BLaER1 (cell line): ENCODE measurements around the gene ADD2.

Source experiments
- H3K27ac ChIP-seq: shearing (Covaris generic); formaldehyde crosslinking; 2 replicates; pipeline ENCODE4 v1.8.1; 2022
- H3K27me3 ChIP-seq: shearing (Covaris generic); formaldehyde crosslinking; 2 replicates; pipeline ENCODE4 v1.8.1; 2022
- H3K36me3 ChIP-seq: shearing (Covaris generic); formaldehyde crosslinking; 2 replicates; pipeline ENCODE4 v1.8.1; 2022
- H3K4me1 ChIP-seq: shearing (Covaris generic); formaldehyde crosslinking; 2 replicates; pipeline ENCODE4 v1.8.1; 2022
- H3K4me2 ChIP-seq: shearing (Covaris generic); formaldehyde crosslinking; 2 replicates; pipeline ENCODE4 v1.8.1; 2022
- H3K4me3 ChIP-seq: shearing (Covaris generic); formaldehyde crosslinking; 2 replicates; pipeline ENCODE4 v1.8.1; 2022
- H3K9ac ChIP-seq: shearing (Covaris generic); formaldehyde crosslinking; 2 replicates; pipeline ENCODE4 v1.8.1; 2022
- H3K9me3 ChIP-seq: shearing (Covaris generic); formaldehyde crosslinking; 2 replicates; pipeline ENCODE4 v1.8.1; 2022
- H4K20me1 ChIP-seq: shearing (Covaris generic); formaldehyde crosslinking; 2 replicates; pipeline ENCODE4 v1.8.1; 2022
- Cebpa-rat ChIP-seq: shearing (Covaris generic); IDR thresholded peaks from 2 replicates; pipeline ENCODE4 v1.8.1; 2022

Gene ADD2

GRCh38 chr2:70767699-70768589 lies at the start of gene ADD2:
TSS of gene ADD2 (minus strand) at chr2:70768200. CDS start at chr2:70706408, 61,792 bp downstream.
- Histone ChIP-seq H3K27ac (peak within 1 kb of the TSS; percentile 94), H3K36me3 (peaks cover 5% of the 10 kb centered on the region), H4K20me1 (peaks cover 23% of the 10 kb centered on the region), H3K4me3 (peak within 1 kb of the TSS; percentile 83), H3K27me3 (no peaks in the 10 kb centered on the region), H3K4me1 (peaks cover 23% of the 10 kb centered on the region), H3K4me2 (peak within 1 kb of the TSS; percentile 88), H3K9me3 (peaks cover 1% of the 10 kb centered on the region), H3K9ac (peak within 1 kb of the TSS; percentile 93)
- no peak for TF ChIP-seq Cebpa-rat

- no peaks in the 10 kb centered on the region for H3K4me1 ChIP-seq
- TF ChIP-seq Cebpa-rat, result no peak
- no peak overlapping the region for H3K27ac ChIP-seq
- no peaks in the 10 kb centered on the region for H3K27me3 ChIP-seq
- no peak overlapping the region for H3K4me2 ChIP-seq
- no peak overlapping the region for H3K9ac ChIP-seq
- no peaks in the 10 kb centered on the region for H4K20me1 ChIP-seq
- H3K9me3 ChIP-seq, result no peaks in the 10 kb centered on the region
- no peak overlapping the region for H3K4me3 ChIP-seq
- H3K36me3 ChIP-seq, result no peaks in the 10 kb centered on the region
These were observed 49.4 kb upstream of the ADD2 start for GRCh38 chr2:70817284-70817954.

- Histone ChIP-seq H4K20me1 (no peaks in the 10 kb centered on the region), H3K4me3 (no peak overlapping the region), H3K36me3 (no peaks in the 10 kb centered on the region), H3K9ac (no peak overlapping the region), H3K27me3 (no peaks in the 10 kb centered on the region), H3K4me2 (no peak overlapping the region), H3K27ac (no peak overlapping the region), H3K9me3 (no peaks in the 10 kb centered on the region), H3K4me1 (no peaks in the 10 kb centered on the region)
- TF ChIP-seq Cebpa-rat, result no peak
These were observed 48.7 kb upstream of the ADD2 start for GRCh38 chr2:70816726-70817125.

- TF ChIP-seq Cebpa-rat, result no peak
- Histone ChIP-seq H3K36me3 (no peaks in the 10 kb centered on the region), H3K27ac (no peak overlapping the region), H3K9me3 (no peaks in the 10 kb centered on the region), H3K4me2 (no peak overlapping the region), H4K20me1 (no peaks in the 10 kb centered on the region), H3K4me3 (no peak overlapping the region), H3K9ac (no peak overlapping the region), H3K27me3 (no peaks in the 10 kb centered on the region), H3K4me1 (peaks cover 6% of the 10 kb centered on the region; the same call in 1 of the 2 replicates)
These were observed 41.3 kb upstream of the ADD2 start for GRCh38 chr2:70808983-70809958.

- Histone ChIP-seq H3K4me2 (no peak overlapping the region), H3K4me1 (peaks cover 6% of the 10 kb centered on the region; the same call in 1 of the 2 replicates), H3K36me3 (no peaks in the 10 kb centered on the region), H3K9me3 (no peaks in the 10 kb centered on the region), H3K27ac (no peak overlapping the region), H3K4me3 (no peak overlapping the region), H4K20me1 (no peaks in the 10 kb centered on the region), H3K27me3 (no peaks in the 10 kb centered on the region), H3K9ac (no peak overlapping the region)
- no peak for TF ChIP-seq Cebpa-rat
These were observed 39.8 kb upstream of the ADD2 start for GRCh38 chr2:70807828-70808118.

GRCh38 chr2:70807102-70807827 lies 39.3 kb upstream of the ADD2 start:
- Histone ChIP-seq H4K20me1 (no peaks in the 10 kb centered on the region), H3K9me3 (no peaks in the 10 kb centered on the region), H3K4me3 (no peak overlapping the region), H3K36me3 (no peaks in the 10 kb centered on the region), H3K27me3 (no peaks in the 10 kb centered on the region), H3K4me2 (no peak overlapping the region), H3K27ac (no peak overlapping the region), H3K9ac (no peak overlapping the region), H3K4me1 (peaks cover 6% of the 10 kb centered on the region; the same call in 1 of the 2 replicates)
- no peak for TF ChIP-seq Cebpa-rat

GRCh38 chr2:70806620-70807019 lies 38.6 kb upstream of the ADD2 start:
- no peaks in the 10 kb centered on the region for H3K9me3 ChIP-seq
- H3K4me2 ChIP-seq, result no peak overlapping the region
- no peaks in the 10 kb centered on the region for H4K20me1 ChIP-seq
- H3K27me3 ChIP-seq, result no peaks in the 10 kb centered on the region
- peaks cover 6% of the 10 kb centered on the region; the same call in 1 of the 2 replicates for H3K4me1 ChIP-seq
- no peak overlapping the region for H3K27ac ChIP-seq
- no peaks in the 10 kb centered on the region for H3K36me3 ChIP-seq
- H3K4me3 ChIP-seq, result no peak overlapping the region
- H3K9ac ChIP-seq, result no peak overlapping the region
- TF ChIP-seq Cebpa-rat, result no peak

GRCh38 chr2:70806013-70806412 lies 38.0 kb upstream of the ADD2 start:
- Histone ChIP-seq H3K27me3 (no peaks in the 10 kb centered on the region), H3K36me3 (no peaks in the 10 kb centered on the region), H3K27ac (no peak overlapping the region), H4K20me1 (no peaks in the 10 kb centered on the region), H3K4me3 (no peak overlapping the region), H3K4me1 (peaks cover 6% of the 10 kb centered on the region; the same call in 1 of the 2 replicates), H3K9me3 (no peaks in the 10 kb centered on the region; the same call in 1 of the 2 replicates), H3K9ac (no peak overlapping the region), H3K4me2 (no peak overlapping the region)
- TF ChIP-seq Cebpa-rat, result no peak
